Hepatocyte (in vitro differentiated cells): Measurements from ENCODE around the gene EXD3. TPM values are rescaled to one million over a fixed set of nuclear protein-coding genes. Genes with fewer than 3 reads are reported as not detected.

ENCODE experiments used
- DNase-seq: peaks from one replicate; pipeline ENCODE4 v3.0.0-alpha.2; 2016; ENCODE audit warnings: low spot score
- H2AFZ ChIP-seq: fragments of 200-600 bp; sonication (generic); 2 replicates; pipeline ENCODE4 v1.6.0; 2016; ENCODE audit warnings: antibody characterized with exemption, mild to moderate bottlenecking
- H3K27ac ChIP-seq: fragments of 200-600 bp; sonication (generic); 2 replicates; pipeline ENCODE4 v1.5.1; 2016; ENCODE audit warnings: mild to moderate bottlenecking
- H3K27me3 ChIP-seq: fragments of 200-600 bp; sonication (generic); 2 replicates; pipeline ENCODE4 v1.6.1; 2016
- H3K36me3 ChIP-seq: fragments of 200-600 bp; sonication (generic); replicated peaks from 2 replicates; pipeline ENCODE4 v1.5.1; 2016; ENCODE audit warnings: low read depth; ENCODE audit not compliant: insufficient read depth
- H3K4me1 ChIP-seq: fragments of 200-600 bp; sonication (generic); 2 replicates; pipeline ENCODE4 v1.5.1; 2016; ENCODE audit warnings: mild to moderate bottlenecking, moderate library complexity; ENCODE audit not compliant: insufficient read depth
- H3K4me2 ChIP-seq: fragments of 200-600 bp; sonication (generic); 2 replicates; pipeline ENCODE4 v1.6.0; 2016
- H3K4me3 ChIP-seq: fragments of 200-600 bp; sonication (generic); 2 replicates; pipeline ENCODE4 v1.5.1; 2016; ENCODE audit warnings: mild to moderate bottlenecking
- H3K79me2 ChIP-seq: fragments of 200-600 bp; sonication (generic); 2 replicates; pipeline ENCODE4 v1.6.0; 2017; ENCODE audit warnings: mild to moderate bottlenecking
- H3K9me2 ChIP-seq: fragments of 200-600 bp; sonication (generic); replicated peaks from 2 replicates; pipeline ENCODE4 v1.6.0; 2017; ENCODE audit warnings: mild to moderate bottlenecking; ENCODE audit not compliant: insufficient read depth
- H3K9me3 ChIP-seq: fragments of 200-600 bp; sonication (generic); 2 replicates; pipeline ENCODE4 v1.5.1; 2016; ENCODE audit warnings: low read depth, mild to moderate bottlenecking
- H4K20me1 ChIP-seq: fragments of 200-600 bp; sonication (generic); 2 replicates; pipeline ENCODE4 v1.6.0; 2016; ENCODE audit warnings: mild to moderate bottlenecking; ENCODE audit not compliant: insufficient read depth, poor library complexity, severe bottlenecking
- CTCF ChIP-seq: fragments of 200-600 bp; sonication (generic); IDR thresholded peaks from 2 replicates; pipeline ENCODE4 v1.5.1; 2016; ENCODE audit warnings: antibody characterized with exemption, mild to moderate bottlenecking; ENCODE audit not compliant: poor library complexity
- EZH2 ChIP-seq: fragments of 200-600 bp; sonication (generic); IDR thresholded peaks from 2 replicates; pipeline ENCODE4 v1.6.1; 2016; ENCODE audit warnings: antibody characterized with exemption, mild to moderate bottlenecking, borderline replicate concordance
- EZH2phosphoT487 ChIP-seq: fragments of 200-600 bp; sonication (generic); IDR thresholded peaks from one replicate; pipeline ENCODE4 v1.6.1; 2018; ENCODE audit warnings: antibody characterized with exemption, mild to moderate bottlenecking, low read depth, moderate library complexity; ENCODE audit not compliant: unreplicated experiment, severe bottlenecking
- WGBS: methylation state at CpG from one replicate; pipeline ENCODE4 v1.1.6; 2016; ENCODE audit warnings: low lambda C conversion rate; ENCODE audit errors: missing lambda C conversion rate; 5-methylcytosine and 5-hydroxymethylcytosine counted together
- polyA plus RNA-seq: library from polyadenylated mRNA; unstranded; fragments of >200 nt; fragmentation: Nextera tagmentation; extraction: Ambion mirVana; gene quantifications from 2 replicates; pipeline ENCODE4 v1.2.1, GENCODE V29; 2016
- total RNA-seq: library from RNA; depleted of rRNA; stranded (reverse); fragments of >200 nt; gene quantifications from 2 replicates; pipeline ENCODE4 v1.2.3, GENCODE V29; 2014

The EXD3 gene
- total and polyA plus RNA-seq, 2 experiments from 2014 or later: 11.8 to 21.6 TPM

DNA sequence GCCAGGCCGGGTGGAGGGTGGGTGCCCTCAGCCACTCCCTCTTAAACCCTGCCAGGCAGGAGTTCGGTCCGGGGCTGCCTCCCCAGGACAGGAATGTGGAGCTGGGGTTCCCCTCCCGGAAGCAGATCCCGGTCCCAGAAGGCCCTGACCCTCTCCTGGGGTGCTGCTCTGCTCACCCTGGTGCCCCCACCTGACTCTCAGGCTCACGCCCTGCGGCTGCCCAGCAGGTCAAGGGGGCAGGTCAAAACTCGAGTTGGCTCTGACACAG is 117.2 kb downstream of the EXD3 start:
- no peak for DNase-seq
- Histone ChIP-seq H3K9me3 (no peaks in the 10 kb centered on the region), H3K79me2 (no peaks in the 10 kb centered on the region), H3K4me3 (no peak overlapping the region), H3K4me1 (peaks cover 13% of the 10 kb centered on the region), H3K9me2 (no peaks in the 10 kb centered on the region), H3K4me2 (no peak overlapping the region), H3K36me3 (no peaks in the 10 kb centered on the region), H4K20me1 (no peaks in the 10 kb centered on the region), H3K27ac (no peak overlapping the region), H3K27me3 (no peaks in the 10 kb centered on the region), H2AFZ (no peak overlapping the region)
- 90% methylated on average over 7 of the region's 8 CpGs for WGBS
- TF ChIP-seq CTCF: no peak
- no peak for TF ChIP-seq EZH2
- TF ChIP-seq EZH2phosphoT487: no peak

DNA sequence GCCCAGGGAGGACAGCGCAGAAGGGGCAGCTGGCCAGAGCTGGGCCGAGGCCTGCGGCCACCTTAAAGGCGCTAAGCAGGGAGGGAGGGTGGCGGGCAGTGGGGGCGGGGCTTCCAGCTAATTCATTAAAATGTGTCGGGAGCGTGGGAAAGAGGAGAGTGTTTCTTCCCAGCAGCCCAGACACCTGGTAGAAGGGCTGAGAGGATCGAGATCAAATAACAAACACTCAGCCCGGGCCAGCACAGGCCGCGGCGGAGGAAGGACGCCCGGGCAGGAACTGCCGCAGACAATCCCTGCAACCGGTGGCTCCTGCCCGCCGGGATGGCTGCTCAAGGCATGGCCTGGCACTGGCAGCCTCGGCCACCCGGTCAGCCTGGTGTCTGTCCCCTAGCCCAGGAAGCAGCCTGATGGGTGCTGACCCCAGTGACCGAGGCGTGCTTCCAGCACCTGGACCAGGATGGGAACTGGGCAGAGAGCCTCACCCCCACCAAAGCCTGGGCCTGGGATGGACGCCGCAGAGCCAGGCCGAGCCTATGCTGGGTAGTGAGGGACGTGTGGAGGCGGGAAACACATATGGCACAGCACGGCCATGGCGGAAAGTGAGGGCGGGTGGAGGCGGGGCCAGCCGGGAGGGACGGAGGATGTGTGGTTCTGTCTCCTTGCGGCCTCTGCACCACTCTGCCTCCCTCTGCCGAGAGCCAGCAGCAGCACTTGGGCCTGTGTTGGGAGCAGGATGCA is 117.7 kb downstream of the EXD3 start:
- peaks cover under 1% of the 10 kb centered on the region for H3K79me2 ChIP-seq
- H3K4me1 ChIP-seq: peaks cover 17% of the 10 kb centered on the region
- no peak overlapping the region for H3K4me2 ChIP-seq
- H3K36me3 ChIP-seq: no peaks in the 10 kb centered on the region
- no peaks in the 10 kb centered on the region for H3K27me3 ChIP-seq
- WGBS: 62% methylated on average over 31 of the region's 36 CpGs
- H3K9me2 ChIP-seq: no peaks in the 10 kb centered on the region
- no peaks in the 10 kb centered on the region for H3K9me3 ChIP-seq
- TF ChIP-seq EZH2: no peak
- TF ChIP-seq EZH2phosphoT487: no peak
- TF ChIP-seq CTCF: no peak
- H3K4me3 ChIP-seq: no peak overlapping the region
- no peak overlapping the region for H3K27ac ChIP-seq
- peak; percentile 33 for DNase-seq
- H4K20me1 ChIP-seq: peaks cover 1% of the 10 kb centered on the region
- H2AFZ ChIP-seq: no peak overlapping the region

DNA sequence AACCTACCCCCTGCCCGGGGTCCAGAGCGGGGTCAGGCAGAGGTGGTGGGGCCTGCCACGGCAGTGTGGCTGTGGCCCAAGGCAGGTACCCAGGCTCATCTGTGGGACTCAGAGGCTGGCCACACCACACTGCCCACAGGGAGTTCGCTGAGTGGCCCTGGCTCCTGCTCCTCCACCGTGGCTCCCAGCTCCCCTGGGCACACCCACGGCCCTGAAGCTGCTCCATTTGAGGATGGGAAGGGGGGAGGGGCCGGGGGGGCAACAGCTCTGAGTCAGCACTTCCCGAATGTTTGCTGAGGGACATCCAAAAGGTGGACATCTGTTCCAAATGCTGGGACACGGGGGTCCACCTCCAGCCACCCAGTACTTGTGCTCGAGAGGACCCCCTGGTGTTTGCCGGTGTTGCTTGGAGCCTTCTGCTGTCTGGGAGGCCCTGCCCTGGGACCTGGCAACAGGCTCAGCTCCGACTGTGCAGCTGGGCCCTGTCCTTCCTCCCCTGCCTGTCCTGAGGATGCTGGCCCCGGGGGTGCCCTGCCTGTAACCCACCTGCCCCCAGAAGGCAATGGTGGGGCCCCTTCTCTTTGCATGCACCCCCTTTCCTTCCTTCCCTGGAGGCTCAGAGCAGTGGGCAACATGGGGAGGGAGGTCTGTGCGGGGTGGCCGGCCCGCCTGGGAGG is 118.4 kb downstream of the EXD3 start:
- no peaks in the 10 kb centered on the region for H3K27me3 ChIP-seq
- H3K4me1 ChIP-seq: peaks cover 24% of the 10 kb centered on the region
- H3K4me2 ChIP-seq: no peak overlapping the region
- WGBS: 68% methylated on average over 13 of the region's 16 CpGs
- no peaks in the 10 kb centered on the region for H3K9me2 ChIP-seq
- peaks cover 6% of the 10 kb centered on the region for H3K79me2 ChIP-seq
- H3K4me3 ChIP-seq: no peak overlapping the region
- peaks cover 3% of the 10 kb centered on the region for H4K20me1 ChIP-seq
- H3K27ac ChIP-seq: no peak overlapping the region
- peak; percentile 13 for DNase-seq
- no peaks in the 10 kb centered on the region for H3K36me3 ChIP-seq
- H2AFZ ChIP-seq: no peak overlapping the region
- H3K9me3 ChIP-seq: no peaks in the 10 kb centered on the region
- TF ChIP-seq EZH2 (no peak), CTCF (no peak), EZH2phosphoT487 (no peak)
